GM19372 (cell line): ENCODE results near the gene UNC119B.

Experiments
- ATAC-seq: cut with Tn5 transposase; IDR thresholded peaks from one replicate; pipeline ENCODE4 v1.9.1; 2021; ENCODE audit warnings: mild to moderate bottlenecking, low read depth, moderate library complexity; ENCODE audit not compliant: unreplicated experiment

UNC119B gene

GRCh38 chr12:120687578-120688289 is 22.5 kb upstream of the UNC119B start:
- no peak for ATAC-seq

GRCh38 chr12:120688527-120689071 is 21.7 kb upstream of the UNC119B start:
- ATAC-seq = no peak

GRCh38 chr12:120689397-120690082 is 20.7 kb upstream of the UNC119B start:
- no peak for ATAC-seq

GRCh38 chr12:120690083-120690450 is 20.2 kb upstream of the UNC119B start:
- no peak for ATAC-seq

- ATAC-seq = no peak
Measured at GRCh38 chr12:120690978-120691377, 19.3 kb upstream of the UNC119B start.

GRCh38 chr12:120692524-120693033 is 17.7 kb upstream of the UNC119B start:
- no peak for ATAC-seq

- ATAC-seq = no peak
Measured at GRCh38 chr12:120693848-120694247, 16.4 kb upstream of the UNC119B start.

- ATAC-seq = no peak
Measured at GRCh38 chr12:120696626-120697025, 13.6 kb upstream of the UNC119B start.

GRCh38 chr12:120697344-120697743 is 12.9 kb upstream of the UNC119B start:
- ATAC-seq = no peak

- ATAC-seq = no peak
Measured at GRCh38 chr12:120698665-120699064, 11.6 kb upstream of the UNC119B start.

GRCh38 chr12:120699553-120699952 is 10.7 kb upstream of the UNC119B start:
- ATAC-seq = no peak

GRCh38 chr12:120700886-120701285 is 9.4 kb upstream of the UNC119B start:
- ATAC-seq = no peak

GRCh38 chr12:120702637-120703036 is 7.6 kb upstream of the UNC119B start:
- ATAC-seq = no peak

GRCh38 chr12:120703311-120703942 is 6.8 kb upstream of the UNC119B start:
- ATAC-seq = no peak

GRCh38 chr12:120705618-120706017 is 4.6 kb upstream of the UNC119B start:
- no peak for ATAC-seq

- ATAC-seq = no peak
Measured at GRCh38 chr12:120706029-120706428, 4.2 kb upstream of the UNC119B start.

GRCh38 chr12:120708651-120709050 is 1.6 kb upstream of the UNC119B start:
- no peak for ATAC-seq

GRCh38 chr12:120710805-120711296 is 593 bp downstream of the UNC119B start:
- ATAC-seq = peak; percentile 37

GRCh38 chr12:120711411-120711810 is 1.2 kb downstream of the UNC119B start:
- no peak for ATAC-seq

- no peak for ATAC-seq
Measured at GRCh38 chr12:120712610-120713009, 2.4 kb downstream of the UNC119B start.

- ATAC-seq = no peak
Measured at GRCh38 chr12:120713861-120714482, 3.7 kb downstream of the UNC119B start.
